GM23248 (cell line): ENCODE results near the gene TFAP2D.

Source experiments
- EZH2 ChIP-seq: fragments of 200-600 bp; sonication (generic); IDR thresholded peaks from 2 replicates; pipeline ENCODE4 v1.6.1; 2018; ENCODE audit warnings: antibody characterized with exemption, mild to moderate bottlenecking; ENCODE audit not compliant: insufficient read depth, poor library complexity, severe bottlenecking
- EZH2phosphoT487 ChIP-seq: fragments of 200-600 bp; sonication (generic); IDR thresholded peaks from 2 replicates; pipeline ENCODE4 v1.6.1; 2018; ENCODE audit warnings: antibody characterized with exemption, moderate library complexity, mild to moderate bottlenecking, low read depth; ENCODE audit not compliant: insufficient read depth

DNA sequence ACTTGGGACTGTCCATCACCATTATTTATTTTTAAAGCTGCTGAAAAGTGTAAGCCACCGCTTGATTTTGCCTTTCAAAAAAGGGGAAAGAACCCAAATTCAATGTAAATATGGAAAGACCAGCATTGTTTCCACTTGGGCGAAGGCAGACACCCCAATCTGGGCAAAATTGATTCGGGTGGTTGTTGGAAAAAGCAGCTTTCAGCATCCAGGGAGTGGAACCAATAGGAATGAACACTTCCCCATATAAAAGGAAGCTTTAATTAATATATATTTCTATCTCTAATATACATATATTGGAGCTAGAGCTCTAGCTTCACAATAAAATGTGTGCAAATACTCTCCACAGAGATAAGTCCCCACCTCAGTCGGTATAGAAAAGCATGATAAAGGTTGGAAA lies at the start of gene TFAP2D:
- TF ChIP-seq EZH2 (no peak), EZH2phosphoT487 (no peak)
